ENCODE measurements around the gene DROSHA. TPM values are rescaled to one million over a fixed set of nuclear protein-coding genes. Genes with fewer than 3 reads are reported as not detected.

The DROSHA gene
- total and polyA plus RNA-seq, 2 donors (not counting 1 experiment from before 2014, with no cell fraction given), result 44.1 to 48.4 TPM

DNA sequence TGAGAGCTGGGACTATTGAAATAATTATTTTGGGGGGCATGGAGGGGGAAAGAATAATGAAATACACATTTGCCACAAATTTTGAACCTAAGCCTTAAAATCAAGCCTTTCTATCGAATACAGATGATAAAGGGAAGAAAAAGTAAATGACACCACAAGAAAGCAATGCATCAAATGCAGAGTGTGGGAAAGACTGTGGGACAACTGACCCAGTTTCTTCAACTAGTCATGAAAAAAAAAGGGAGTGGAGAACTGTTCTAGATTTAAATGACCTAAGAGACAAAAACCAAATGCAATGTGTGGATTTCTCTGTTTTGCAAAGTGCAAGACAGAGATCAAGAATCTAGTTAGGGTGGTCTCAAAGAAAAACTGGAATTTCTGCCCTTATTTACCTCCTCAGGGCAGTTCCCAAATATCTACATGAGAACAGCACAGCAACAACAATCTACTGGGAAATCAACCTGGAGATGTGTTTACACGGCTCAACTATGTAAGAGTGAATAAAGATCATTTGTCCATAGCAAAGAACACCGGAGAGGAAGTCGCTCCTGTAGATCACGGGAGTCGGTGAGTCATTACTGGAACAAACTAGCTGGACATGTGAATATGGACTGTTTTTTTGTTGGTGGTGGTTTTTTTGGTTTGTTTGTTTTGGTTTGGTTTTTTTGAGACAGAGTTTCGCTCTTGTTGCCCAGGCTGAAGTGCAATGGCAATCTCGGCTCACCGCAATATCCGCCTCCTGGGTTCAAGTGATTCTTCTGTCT is 145.9 kb downstream of the DROSHA start:
- Histone ChIP-seq H3K27ac (ENCODE audit: insufficient read depth, low read length) (no peak overlapping the region), H4K20me1 (ENCODE audit: control insufficient read depth, extremely low read depth, insufficient read depth, low read length) (no peaks in the 10 kb centered on the region), H3K4me2 (ENCODE audit: extremely low read depth, insufficient read depth, low read length) (no peak overlapping the region), H3K27me3 (ENCODE audit: control insufficient read depth, insufficient read depth, low read length) (no peaks in the 10 kb centered on the region), H3K4me3 (replicated peaks in 1 of 4; ENCODE audit: control extremely low read depth in 1 of 4, insufficient read depth in 1 of 4, low read depth in 3 of 4, low read length in 4 of 4) (no peak overlapping the region), H3K79me2 (ENCODE audit: control insufficient read depth, insufficient read depth, low read length) (no peaks in the 10 kb centered on the region), H2AFZ (ENCODE audit: low read length) (no peak overlapping the region), H3K9ac (ENCODE audit: insufficient read depth, low read length) (no peak overlapping the region), H3K4me1 (ENCODE audit: control insufficient read depth, extremely low read depth, insufficient read depth, low read length) (no peaks in the 10 kb centered on the region), H3K9me3 (ENCODE audit: control insufficient read depth, insufficient read depth, low read depth, low read length) (no peaks in the 10 kb centered on the region), H3K36me3 (ENCODE audit: control insufficient read depth, insufficient read depth, low read length) (no peaks in the 10 kb centered on the region)
- no peak for DNase-seq (ENCODE audit: low read depth in 2 of 2)
- TF ChIP-seq, protein P1, sequence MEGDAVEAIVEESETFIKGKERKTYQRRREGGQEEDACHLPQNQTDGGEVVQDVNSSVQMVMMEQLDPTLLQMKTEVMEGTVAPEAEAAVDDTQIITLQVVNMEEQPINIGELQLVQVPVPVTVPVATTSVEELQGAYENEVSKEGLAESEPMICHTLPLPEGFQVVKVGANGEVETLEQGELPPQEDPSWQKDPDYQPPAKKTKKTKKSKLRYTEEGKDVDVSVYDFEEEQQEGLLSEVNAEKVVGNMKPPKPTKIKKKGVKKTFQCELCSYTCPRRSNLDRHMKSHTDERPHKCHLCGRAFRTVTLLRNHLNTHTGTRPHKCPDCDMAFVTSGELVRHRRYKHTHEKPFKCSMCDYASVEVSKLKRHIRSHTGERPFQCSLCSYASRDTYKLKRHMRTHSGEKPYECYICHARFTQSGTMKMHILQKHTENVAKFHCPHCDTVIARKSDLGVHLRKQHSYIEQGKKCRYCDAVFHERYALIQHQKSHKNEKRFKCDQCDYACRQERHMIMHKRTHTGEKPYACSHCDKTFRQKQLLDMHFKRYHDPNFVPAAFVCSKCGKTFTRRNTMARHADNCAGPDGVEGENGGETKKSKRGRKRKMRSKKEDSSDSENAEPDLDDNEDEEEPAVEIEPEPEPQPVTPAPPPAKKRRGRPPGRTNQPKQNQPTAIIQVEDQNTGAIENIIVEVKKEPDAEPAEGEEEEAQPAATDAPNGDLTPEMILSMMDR (conservative IDR thresholded peaks at IDR 0.05 in 1 of 2, IDR thresholded peaks at IDR 0.05 in 1 of 2; ENCODE audit: low read depth in 1 of 2, low read length in 2 of 2), result no peak
- no peak for TF ChIP-seq EZH2 (IDR thresholded peaks at IDR 0.05; ENCODE audit: low read length, missing control alignments)

DNA sequence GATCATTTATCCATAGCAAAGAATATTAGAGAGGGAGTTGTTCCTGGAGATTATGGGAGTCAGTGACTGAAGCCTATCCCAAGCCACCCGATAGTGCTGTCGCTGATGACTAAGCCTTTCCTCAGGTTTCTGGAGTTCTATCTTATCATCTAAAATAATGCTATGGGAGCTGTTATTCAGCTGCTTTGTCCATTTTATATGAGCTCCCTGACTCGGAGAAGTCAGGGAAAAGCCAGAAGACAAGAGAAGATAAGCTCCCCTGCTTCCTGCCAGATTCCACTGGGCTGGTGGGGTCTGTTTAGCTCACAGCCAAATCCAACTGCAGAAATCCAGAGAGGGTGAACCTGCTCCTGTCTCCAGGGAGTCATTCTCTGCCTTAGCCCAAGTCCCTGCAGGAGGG is 148.2 kb downstream of the DROSHA start:
- Histone ChIP-seq H3K79me2 (ENCODE audit: control insufficient read depth, insufficient read depth, low read length) (no peaks in the 10 kb centered on the region), H3K4me1 (ENCODE audit: control insufficient read depth, extremely low read depth, insufficient read depth, low read length) (no peaks in the 10 kb centered on the region), H3K4me3 (replicated peaks in 1 of 4; ENCODE audit: control extremely low read depth in 1 of 4, insufficient read depth in 1 of 4, low read depth in 3 of 4, low read length in 4 of 4) (no peak overlapping the region), H3K4me2 (ENCODE audit: extremely low read depth, insufficient read depth, low read length) (no peak overlapping the region), H3K9me3 (ENCODE audit: control insufficient read depth, insufficient read depth, low read depth, low read length) (no peaks in the 10 kb centered on the region), H4K20me1 (ENCODE audit: control insufficient read depth, extremely low read depth, insufficient read depth, low read length) (no peaks in the 10 kb centered on the region), H3K36me3 (ENCODE audit: control insufficient read depth, insufficient read depth, low read length) (no peaks in the 10 kb centered on the region), H2AFZ (ENCODE audit: low read length) (no peak overlapping the region), H3K27me3 (ENCODE audit: control insufficient read depth, insufficient read depth, low read length) (no peaks in the 10 kb centered on the region), H3K27ac (ENCODE audit: insufficient read depth, low read length) (no peak overlapping the region), H3K9ac (ENCODE audit: insufficient read depth, low read length) (no peak overlapping the region)
- DNase-seq (ENCODE audit: low read depth in 2 of 2), result peak in 1 of 2 donors; percentile 42
- TF ChIP-seq, protein P1 (conservative IDR thresholded peaks at IDR 0.05 in 1 of 2, IDR thresholded peaks at IDR 0.05 in 1 of 2; ENCODE audit: low read depth in 1 of 2, low read length in 2 of 2), result no peak
- no peak for TF ChIP-seq EZH2 (IDR thresholded peaks at IDR 0.05; ENCODE audit: low read length, missing control alignments)

DNA sequence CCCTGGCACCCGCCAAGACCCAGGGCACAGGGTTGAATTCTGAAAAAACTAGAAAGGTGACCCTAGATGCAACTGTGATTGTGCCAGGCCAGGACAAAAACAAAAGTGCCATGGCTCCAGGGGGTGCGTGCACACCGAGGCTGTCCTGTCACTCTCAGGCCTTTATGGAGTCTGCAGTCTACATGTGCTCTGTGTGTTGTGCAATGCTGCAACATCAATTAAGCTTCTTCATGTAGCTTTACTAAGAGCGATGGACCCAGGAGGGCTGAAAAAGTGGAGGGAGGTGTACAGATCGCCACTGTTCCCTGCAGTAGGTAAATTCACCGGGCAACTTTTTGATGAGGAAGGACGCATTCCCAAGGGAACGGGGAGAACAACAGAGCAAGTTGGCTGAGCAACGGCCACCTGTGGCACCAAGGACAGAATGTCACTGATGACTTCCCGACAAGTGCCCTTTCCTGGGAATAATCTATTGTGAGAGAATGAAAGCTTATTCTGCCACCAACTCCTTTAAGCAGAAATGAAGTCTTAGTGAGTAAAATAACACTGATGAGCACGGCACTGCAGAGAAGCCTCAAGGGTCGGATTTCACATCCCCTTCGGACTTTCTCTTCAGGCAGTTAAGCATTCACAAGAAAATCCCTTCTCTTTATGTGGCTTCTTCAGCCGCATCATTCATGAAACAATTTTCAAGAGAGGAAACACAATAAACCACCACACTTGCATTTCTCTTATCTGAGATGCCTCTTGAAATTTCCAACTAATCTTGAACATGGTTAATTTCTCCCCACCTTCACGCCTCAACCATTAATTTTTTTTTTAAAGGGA is 149.6 kb downstream of the DROSHA start:
- TF ChIP-seq, protein P1 (conservative IDR thresholded peaks at IDR 0.05 in 1 of 2, IDR thresholded peaks at IDR 0.05 in 1 of 2; ENCODE audit: low read depth in 1 of 2, low read length in 2 of 2), result no peak
- TF ChIP-seq EZH2 (IDR thresholded peaks at IDR 0.05; ENCODE audit: low read length, missing control alignments), result no peak
- no peaks in the 10 kb centered on the region for H3K4me1 ChIP-seq (ENCODE audit: control insufficient read depth, extremely low read depth, insufficient read depth, low read length)
- no peaks in the 10 kb centered on the region for H3K36me3 ChIP-seq (ENCODE audit: control insufficient read depth, insufficient read depth, low read length)
- H3K27ac ChIP-seq (ENCODE audit: insufficient read depth, low read length), result no peak overlapping the region
- H3K4me2 ChIP-seq (ENCODE audit: extremely low read depth, insufficient read depth, low read length), result no peak overlapping the region
- H3K4me3 ChIP-seq (replicated peaks in 1 of 4; ENCODE audit: control extremely low read depth in 1 of 4, insufficient read depth in 1 of 4, low read depth in 3 of 4, low read length in 4 of 4), result no peak overlapping the region
- H3K79me2 ChIP-seq (ENCODE audit: control insufficient read depth, insufficient read depth, low read length), result no peaks in the 10 kb centered on the region
- H2AFZ ChIP-seq (ENCODE audit: low read length), result no peak overlapping the region
- H4K20me1 ChIP-seq (ENCODE audit: control insufficient read depth, extremely low read depth, insufficient read depth, low read length), result no peaks in the 10 kb centered on the region
- H3K9me3 ChIP-seq (ENCODE audit: control insufficient read depth, insufficient read depth, low read depth, low read length), result no peaks in the 10 kb centered on the region
- DNase-seq (ENCODE audit: low read depth in 2 of 2), result peak in 1 of 2 donors; percentile 28
- H3K9ac ChIP-seq (ENCODE audit: insufficient read depth, low read length), result no peak overlapping the region
- no peaks in the 10 kb centered on the region for H3K27me3 ChIP-seq (ENCODE audit: control insufficient read depth, insufficient read depth, low read length)

Measured in fibroblast of lung (primary cell).